Lower leg skin (tissue), 3 donors: ENCODE data around the gene HBG2.

Experiments used
- CTCF ChIP-seq, 3 donors: fragments of 450-650 bp; IDR thresholded peaks; one replicate each; pipeline ENCODE4 v1.5.1; 2016; ENCODE audit warnings: antibody characterized with exemption in 3 of 3, mild to moderate bottlenecking in 3 of 3, moderate library complexity in 2 of 3
- POLR2A ChIP-seq, 2 donors: fragments of 450-650 bp; IDR thresholded peaks; one replicate each; pipeline ENCODE4 v1.6.1; 2016 to 2017; ENCODE audit warnings: antibody characterized with exemption in 2 of 2, mild to moderate bottlenecking in 1 of 2, moderate library complexity in 1 of 2

DNA sequence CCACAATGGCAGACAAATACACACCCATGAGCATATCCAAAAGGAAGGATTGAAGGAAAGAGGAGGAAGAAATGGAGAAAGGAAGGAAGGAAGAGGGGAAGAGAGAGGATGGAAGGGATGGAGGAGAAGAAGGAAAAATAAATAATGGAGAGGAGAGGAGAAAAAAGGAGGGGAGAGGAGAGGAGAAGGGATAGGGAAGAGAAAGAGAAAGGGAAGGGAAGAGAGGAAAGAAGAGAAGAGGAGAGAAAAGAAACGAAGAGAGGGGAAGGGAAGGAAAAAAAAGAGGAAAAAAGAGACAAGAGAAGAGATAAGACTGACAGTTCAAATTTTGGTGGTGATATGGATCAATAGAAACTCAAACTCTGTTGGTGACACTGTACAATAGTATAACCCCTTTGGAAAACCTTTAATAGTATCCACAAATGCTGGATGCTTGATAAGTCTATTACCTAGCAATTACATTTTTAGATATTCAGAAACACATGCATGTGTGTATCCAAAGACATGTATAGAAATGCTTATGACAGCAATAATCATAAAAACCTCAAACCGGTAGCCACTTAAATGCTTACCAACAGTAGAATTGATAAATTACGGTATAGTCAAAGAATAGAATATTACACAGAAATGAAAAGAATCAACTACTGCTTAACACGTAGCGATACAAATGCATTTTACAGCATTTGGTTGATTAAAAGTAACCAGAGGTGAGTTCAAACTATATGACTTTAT is 19.1 kb downstream of the HBG2 start:
- TF ChIP-seq POLR2A (IDR thresholded peaks at IDR 0.05) (no peak), CTCF (IDR thresholded peaks at IDR 0.05) (no peak)
